ENCODE data around the gene MT1X.

The MT1X gene

GRCh38 chr16:56679818-56680217 is 2.5 kb upstream of the MT1X start:
- peak in 3 of 4 experiments; percentile 32 to 48 (median 47) for DNase-seq

- peak in 1 of 4 experiments; percentile 15 for DNase-seq
Measured at GRCh38 chr16:56682703-56683397, 580 bp downstream of the MT1X start.

GRCh38 chr16:56683424-56684172 is 1.3 kb downstream of the MT1X start:
- DNase-seq: no peak

- DNase-seq: no peak
Measured at GRCh38 chr16:56684256-56684925, 2.1 kb downstream of the MT1X start.

GRCh38 chr16:56684926-56685590 is 2.8 kb downstream of the MT1X start:
- no peak for DNase-seq

GRCh38 chr16:56686758-56687157 is 4.5 kb downstream of the MT1X start:
- DNase-seq: no peak

GRCh38 chr16:56688762-56689161 is 6.5 kb downstream of the MT1X start:
- no peak for DNase-seq

GRCh38 chr16:56689171-56689570 is 6.9 kb downstream of the MT1X start:
- DNase-seq: no peak

GRCh38 chr16:56690420-56691122 is 8.3 kb downstream of the MT1X start:
- DNase-seq: no peak

GRCh38 chr16:56691885-56692284 is 9.6 kb downstream of the MT1X start:
- DNase-seq: peak; percentile 47 to 80 (median 66)

GRCh38 chr16:56695246-56695645 is 13.0 kb downstream of the MT1X start:
- DNase-seq: no peak

GRCh38 chr16:56697456-56698155 is 15.3 kb downstream of the MT1X start:
- no peak for DNase-seq

GRCh38 chr16:56700195-56700594 is 17.9 kb downstream of the MT1X start:
- no peak for DNase-seq

- no peak for DNase-seq
Measured at GRCh38 chr16:56700631-56701030, 18.4 kb downstream of the MT1X start.

- DNase-seq: no peak
Measured at GRCh38 chr16:56701534-56701933, 19.3 kb downstream of the MT1X start.

GRCh38 chr16:56702836-56703235 is 20.6 kb downstream of the MT1X start:
- DNase-seq: no peak

- no peak for DNase-seq
Measured at GRCh38 chr16:56708525-56709442, 26.5 kb downstream of the MT1X start.

GRCh38 chr16:56709443-56710040 is 27.3 kb downstream of the MT1X start:
- DNase-seq: no peak

- DNase-seq: peak in 1 of 4 experiments; percentile 9
Measured at GRCh38 chr16:56710181-56710737, 28.0 kb downstream of the MT1X start.

- DNase-seq: no peak
Measured at GRCh38 chr16:56711862-56712261, 29.6 kb downstream of the MT1X start.

Measured in suppressor macrophage (primary cell).